Vagina (tissue), 2 donors: ENCODE measurements around the gene ESYT1.

Experiments
- POLR2AphosphoS5 ChIP-seq, 2 donors: sonication (generic); formaldehyde crosslinking; IDR thresholded peaks; one replicate each; pipeline ENCODE4 v1.9.0; 2017; ENCODE audit warnings: antibody characterized with exemption in 2 of 2, mild to moderate bottlenecking in 2 of 2, low read depth in 1 of 2; ENCODE audit not compliant: insufficient read depth in 1 of 2
- TF ChIP-seq, protein P1 (sequence below), 3 experiments: fragments of 450-650 bp in 2 of 3; fragments of 200-600 bp in 1 of 3; sonication (generic) in 1 of 3; IDR thresholded peaks; one replicate each; pipeline ENCODE4 v1.5.1; 2017 to 2019; ENCODE audit warnings: antibody characterized with exemption in 3 of 3, mild to moderate bottlenecking in 2 of 3, moderate library complexity in 2 of 3

DNA sequence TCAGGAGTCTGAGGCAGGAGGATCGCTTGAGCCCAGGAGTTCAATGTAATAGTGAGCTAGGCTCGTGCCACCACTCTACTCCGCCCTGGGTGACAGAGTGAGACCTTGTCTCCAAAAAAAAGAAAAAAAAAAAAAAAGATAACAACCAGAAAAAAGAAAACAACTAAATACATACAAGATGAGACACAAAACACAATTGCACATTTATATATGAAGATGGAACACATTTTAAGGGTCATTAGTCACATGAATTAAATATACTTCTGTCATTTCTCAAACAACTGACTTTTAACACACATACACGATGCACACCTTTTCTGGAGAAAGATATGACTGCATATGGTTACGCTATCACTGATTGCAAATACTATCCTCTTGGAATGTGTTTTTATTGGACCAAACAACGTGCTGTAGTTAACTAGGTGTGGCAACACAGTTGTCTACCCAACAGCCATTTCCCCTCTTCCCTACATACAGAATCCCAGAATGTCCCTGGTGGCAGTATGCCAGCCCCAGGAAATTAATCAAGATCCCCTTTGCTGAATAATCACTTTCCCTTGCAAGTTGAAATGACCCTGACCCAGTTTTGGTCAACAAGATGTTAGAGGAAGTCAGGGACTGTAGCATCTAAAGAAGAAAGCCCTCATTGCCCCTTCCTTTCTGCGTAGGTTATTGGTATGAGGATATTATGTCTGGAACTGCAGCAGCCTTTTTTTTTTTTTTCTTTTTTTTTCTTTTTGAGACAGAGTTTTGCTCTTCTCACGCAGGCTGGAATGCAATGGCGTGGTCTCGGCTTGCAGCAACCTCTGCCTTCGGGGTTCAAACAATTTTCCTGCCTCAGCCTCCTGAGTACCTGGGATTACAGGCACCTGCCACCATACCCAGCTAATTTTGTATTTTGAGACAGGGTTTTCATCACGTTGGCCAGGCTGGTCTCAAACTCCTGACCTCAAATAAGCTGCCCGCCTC, 18.7 kb downstream of the ESYT1 start:
- TF ChIP-seq, protein P1, sequence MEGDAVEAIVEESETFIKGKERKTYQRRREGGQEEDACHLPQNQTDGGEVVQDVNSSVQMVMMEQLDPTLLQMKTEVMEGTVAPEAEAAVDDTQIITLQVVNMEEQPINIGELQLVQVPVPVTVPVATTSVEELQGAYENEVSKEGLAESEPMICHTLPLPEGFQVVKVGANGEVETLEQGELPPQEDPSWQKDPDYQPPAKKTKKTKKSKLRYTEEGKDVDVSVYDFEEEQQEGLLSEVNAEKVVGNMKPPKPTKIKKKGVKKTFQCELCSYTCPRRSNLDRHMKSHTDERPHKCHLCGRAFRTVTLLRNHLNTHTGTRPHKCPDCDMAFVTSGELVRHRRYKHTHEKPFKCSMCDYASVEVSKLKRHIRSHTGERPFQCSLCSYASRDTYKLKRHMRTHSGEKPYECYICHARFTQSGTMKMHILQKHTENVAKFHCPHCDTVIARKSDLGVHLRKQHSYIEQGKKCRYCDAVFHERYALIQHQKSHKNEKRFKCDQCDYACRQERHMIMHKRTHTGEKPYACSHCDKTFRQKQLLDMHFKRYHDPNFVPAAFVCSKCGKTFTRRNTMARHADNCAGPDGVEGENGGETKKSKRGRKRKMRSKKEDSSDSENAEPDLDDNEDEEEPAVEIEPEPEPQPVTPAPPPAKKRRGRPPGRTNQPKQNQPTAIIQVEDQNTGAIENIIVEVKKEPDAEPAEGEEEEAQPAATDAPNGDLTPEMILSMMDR (IDR thresholded peaks at IDR 0.05): no peak
- peak in 1 of 2 donors; percentile 70 for TF ChIP-seq POLR2AphosphoS5 (IDR thresholded peaks at IDR 0.05; ENCODE audit: insufficient read depth in 1 of 2, low read depth in 1 of 2)
